Glutamatergic neuron (in vitro differentiated cells): ENCODE measurements around the gene TACC3. TPM values are rescaled to one million over a fixed set of nuclear protein-coding genes. Genes with fewer than 3 reads are reported as not detected.

ENCODE experiments used
- DNase-seq: peaks from one replicate; pipeline ENCODE4 v3.0.0; 2022
- H3K27ac Mint-ChIP-seq: one replicate; pipeline ENCODE4 v1.8.0; 2020; ENCODE audit warnings: mild to moderate bottlenecking, mixed read lengths, inconsistent platforms; ENCODE audit not compliant: unreplicated experiment
- H3K27me3 Mint-ChIP-seq: one replicate; pipeline ENCODE4 v1.8.0; 2020; ENCODE audit warnings: mild to moderate bottlenecking, moderate library complexity, mixed read lengths, inconsistent platforms; ENCODE audit not compliant: unreplicated experiment
- H3K36me3 Mint-ChIP-seq: one replicate; pipeline ENCODE4 v1.8.0; 2020; ENCODE audit warnings: mild to moderate bottlenecking, mixed read lengths, inconsistent platforms; ENCODE audit not compliant: unreplicated experiment
- H3K4me1 Mint-ChIP-seq: one replicate; pipeline ENCODE4 v1.8.0; 2020; ENCODE audit warnings: mild to moderate bottlenecking, low read depth, mixed read lengths, inconsistent platforms; ENCODE audit not compliant: unreplicated experiment
- H3K4me3 Mint-ChIP-seq: one replicate; pipeline ENCODE4 v1.8.0; 2020; ENCODE audit warnings: mild to moderate bottlenecking, mixed read lengths, inconsistent platforms; ENCODE audit not compliant: unreplicated experiment
- H3K9me3 Mint-ChIP-seq: one replicate; pipeline ENCODE4 v1.8.0; 2020; ENCODE audit warnings: mild to moderate bottlenecking, moderate library complexity, mixed read lengths, inconsistent platforms; ENCODE audit not compliant: unreplicated experiment
- total RNA-seq: library from RNA; stranded (reverse); fragmentation: NEBNext Ultra II Directional; extraction: Animal tissue kit (Norgen Biotek cat#: 25700); gene quantifications from one replicate; pipeline ENCODE4 v1.2.1, GENCODE V29; 2021; ENCODE audit not compliant: unreplicated experiment
- TF ChIP-seq, protein P1 (sequence below): fragments of 200-600 bp; sonication (generic); IDR thresholded peaks from one replicate; pipeline ENCODE4 v1.5.0; 2021; ENCODE audit not compliant: partially characterized antibody, unreplicated experiment

The TACC3 gene
- total RNA-seq, 1 donor from 2014 or later, result 23.0 TPM

DNA sequence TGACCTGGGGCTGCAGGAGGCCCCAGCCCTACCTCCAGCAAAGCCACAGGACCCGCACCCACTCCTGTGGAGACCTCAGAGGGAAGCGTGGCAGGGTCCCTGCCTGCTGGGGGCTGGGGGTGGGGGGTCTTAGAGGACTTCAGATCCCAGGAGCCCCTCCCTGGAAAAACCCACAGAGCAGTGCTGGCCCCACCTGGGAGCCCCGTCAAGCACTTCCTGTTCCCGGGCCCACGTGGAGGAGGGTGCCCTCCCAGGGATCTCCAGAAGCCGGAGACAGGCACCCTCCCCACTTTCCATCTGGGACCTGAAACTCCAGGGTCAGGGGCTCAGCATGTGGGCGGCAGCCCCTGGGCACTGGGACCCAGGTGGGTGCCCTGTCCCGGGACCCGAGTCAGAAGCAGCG is 32.0 kb downstream of the TACC3 start:
- DNase-seq, result no peak
- Mint-ChIP-seq H3K27me3 (peaks cover 1% of the 10 kb centered on the region), H3K36me3 (no peaks in the 10 kb centered on the region), H3K4me1 (no peaks in the 10 kb centered on the region), H3K27ac (no peak overlapping the region), H3K9me3 (peaks cover 2% of the 10 kb centered on the region), H3K4me3 (no peak overlapping the region)
- TF ChIP-seq, protein P1, sequence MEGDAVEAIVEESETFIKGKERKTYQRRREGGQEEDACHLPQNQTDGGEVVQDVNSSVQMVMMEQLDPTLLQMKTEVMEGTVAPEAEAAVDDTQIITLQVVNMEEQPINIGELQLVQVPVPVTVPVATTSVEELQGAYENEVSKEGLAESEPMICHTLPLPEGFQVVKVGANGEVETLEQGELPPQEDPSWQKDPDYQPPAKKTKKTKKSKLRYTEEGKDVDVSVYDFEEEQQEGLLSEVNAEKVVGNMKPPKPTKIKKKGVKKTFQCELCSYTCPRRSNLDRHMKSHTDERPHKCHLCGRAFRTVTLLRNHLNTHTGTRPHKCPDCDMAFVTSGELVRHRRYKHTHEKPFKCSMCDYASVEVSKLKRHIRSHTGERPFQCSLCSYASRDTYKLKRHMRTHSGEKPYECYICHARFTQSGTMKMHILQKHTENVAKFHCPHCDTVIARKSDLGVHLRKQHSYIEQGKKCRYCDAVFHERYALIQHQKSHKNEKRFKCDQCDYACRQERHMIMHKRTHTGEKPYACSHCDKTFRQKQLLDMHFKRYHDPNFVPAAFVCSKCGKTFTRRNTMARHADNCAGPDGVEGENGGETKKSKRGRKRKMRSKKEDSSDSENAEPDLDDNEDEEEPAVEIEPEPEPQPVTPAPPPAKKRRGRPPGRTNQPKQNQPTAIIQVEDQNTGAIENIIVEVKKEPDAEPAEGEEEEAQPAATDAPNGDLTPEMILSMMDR, result no peak

DNA sequence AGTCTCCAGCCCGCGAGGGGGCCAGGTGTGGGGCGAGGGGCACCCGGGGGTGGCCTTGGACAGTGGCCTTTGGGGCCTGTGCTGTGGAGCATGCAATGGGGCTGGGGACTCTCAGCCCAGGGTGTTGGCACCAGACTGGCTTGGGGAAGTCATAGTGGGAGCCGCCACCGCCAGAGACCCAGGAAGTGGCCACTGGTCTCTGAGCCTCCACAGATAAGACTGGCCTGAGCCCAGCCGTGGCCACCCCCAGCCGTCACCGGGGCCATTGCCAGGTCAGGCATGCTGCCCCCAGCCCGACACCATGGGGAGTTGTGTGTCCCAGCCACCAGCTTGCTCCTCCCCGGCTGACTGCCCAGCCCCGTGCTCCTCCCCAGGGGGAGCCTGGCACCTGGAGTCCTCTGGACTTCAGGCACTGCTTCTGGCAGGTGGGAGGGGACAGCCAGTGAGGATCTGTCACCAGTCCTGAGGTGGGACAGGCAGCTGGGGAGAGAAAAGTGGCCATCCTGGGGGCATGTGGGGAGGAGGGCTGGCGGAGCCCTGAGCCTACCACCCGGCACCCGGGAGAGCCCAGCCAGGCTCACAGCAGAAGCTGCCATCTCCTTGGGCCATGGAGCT is 32.5 kb downstream of the TACC3 start:
- H3K27ac Mint-ChIP-seq, result peak overlapping the region; percentile 43
- no peak overlapping the region for H3K4me3 Mint-ChIP-seq
- no peak for DNase-seq
- peaks cover 1% of the 10 kb centered on the region for H3K27me3 Mint-ChIP-seq
- TF ChIP-seq, protein P1, result no peak
- H3K9me3 Mint-ChIP-seq, result peaks cover 2% of the 10 kb centered on the region
- no peaks in the 10 kb centered on the region for H3K36me3 Mint-ChIP-seq
- H3K4me1 Mint-ChIP-seq, result no peaks in the 10 kb centered on the region

DNA sequence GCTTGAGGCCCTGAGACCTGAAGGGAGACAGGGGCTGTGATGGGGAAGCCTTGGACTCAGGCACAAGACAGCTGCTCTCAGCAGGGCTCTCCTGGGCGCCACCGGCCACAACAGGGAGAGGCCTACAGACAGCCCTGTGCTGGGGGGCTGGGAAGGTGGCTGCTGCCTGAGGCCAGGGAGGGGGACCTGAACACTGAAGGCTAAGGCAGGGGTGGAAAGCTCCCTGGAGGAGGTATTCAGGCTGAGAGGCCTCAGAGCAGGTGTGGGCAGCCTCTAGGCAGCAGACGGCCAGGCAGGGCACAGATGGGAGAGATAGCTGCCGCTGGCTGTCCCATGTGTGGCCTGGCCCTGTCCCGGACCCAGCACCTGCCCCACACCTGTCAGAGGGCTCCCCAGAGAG is 33.0 kb downstream of the TACC3 start:
- peak overlapping the region; percentile 43 for H3K27ac Mint-ChIP-seq
- peaks cover 2% of the 10 kb centered on the region for H3K9me3 Mint-ChIP-seq
- no peak overlapping the region for H3K4me3 Mint-ChIP-seq
- H3K36me3 Mint-ChIP-seq, result no peaks in the 10 kb centered on the region
- peaks cover 1% of the 10 kb centered on the region for H3K27me3 Mint-ChIP-seq
- TF ChIP-seq, protein P1, result no peak
- peak; percentile 73 for DNase-seq
- H3K4me1 Mint-ChIP-seq, result no peaks in the 10 kb centered on the region

DNA sequence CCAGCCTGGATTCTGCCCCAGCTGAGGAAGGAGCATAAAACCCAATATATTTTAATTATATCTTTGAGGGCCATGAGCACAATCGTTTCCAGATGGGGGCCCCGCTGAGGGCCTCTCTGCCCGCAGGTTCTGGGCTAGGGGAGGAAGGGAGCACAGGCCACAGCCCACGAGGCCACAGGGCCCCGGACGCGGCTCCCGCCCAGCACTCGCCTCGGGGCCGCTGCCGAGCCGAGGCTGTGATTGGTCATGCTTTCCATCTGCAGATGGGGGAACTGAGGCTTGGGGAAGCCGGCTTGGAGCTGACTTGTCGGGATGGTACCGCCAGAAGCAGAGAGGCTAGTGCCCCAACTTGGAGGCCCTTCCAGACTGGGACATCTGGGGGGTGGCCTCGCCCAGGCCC is 34.0 kb downstream of the TACC3 start:
- Mint-ChIP-seq H3K27me3 (peaks cover 1% of the 10 kb centered on the region), H3K4me3 (no peak overlapping the region), H3K36me3 (no peaks in the 10 kb centered on the region), H3K4me1 (no peaks in the 10 kb centered on the region), H3K27ac (no peak overlapping the region), H3K9me3 (peaks cover 2% of the 10 kb centered on the region)
- DNase-seq, result no peak
- TF ChIP-seq, protein P1, result no peak

DNA sequence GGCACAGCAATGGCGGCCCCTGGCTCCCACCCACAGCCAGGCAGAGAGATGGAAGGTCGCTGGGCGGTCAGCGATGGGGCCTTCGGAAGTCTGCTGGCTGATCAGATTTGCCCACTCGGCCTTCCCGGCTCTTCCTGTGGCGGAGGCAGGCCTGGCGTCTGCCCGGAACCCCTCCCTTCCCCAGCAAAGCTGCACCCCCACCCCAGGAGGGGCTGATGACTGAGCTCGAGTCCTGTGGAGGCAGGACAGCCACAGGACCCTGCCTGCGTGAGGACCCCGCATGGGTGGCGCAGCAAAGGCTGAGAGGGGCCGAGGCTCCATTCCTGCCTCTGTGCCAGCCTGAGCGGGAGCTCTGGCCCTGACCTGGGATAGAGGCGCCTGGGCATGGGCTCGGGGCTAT is 34.8 kb downstream of the TACC3 start:
- H3K27ac Mint-ChIP-seq, result no peak overlapping the region
- H3K36me3 Mint-ChIP-seq, result no peaks in the 10 kb centered on the region
- no peak overlapping the region for H3K4me3 Mint-ChIP-seq
- no peak for DNase-seq
- TF ChIP-seq, protein P1, result no peak
- H3K4me1 Mint-ChIP-seq, result no peaks in the 10 kb centered on the region
- H3K27me3 Mint-ChIP-seq, result peaks cover 1% of the 10 kb centered on the region
- H3K9me3 Mint-ChIP-seq, result peaks cover 2% of the 10 kb centered on the region
